Uterus (tissue), 4 donors: ENCODE results near the gene TPCN1. TPM values are rescaled to one million over a fixed set of nuclear protein-coding genes. Genes with fewer than 3 reads are reported as not detected.

Experiments used
- DNase-seq, 2 donors: peaks; one replicate each; pipeline ENCODE4 v3.0.0-alpha.2; 2019 to 2020
- H3K27ac ChIP-seq, 2 donors: fragments of 200-600 bp; sonication (generic); 1 replicate in 1 of 2; 2 replicates in 1 of 2; pipeline ENCODE4 v1.5.1; 2016 to 2018
- H3K27me3 ChIP-seq, 2 donors: fragments of 200-600 bp; sonication (generic); one replicate each; pipeline ENCODE4 v1.5.1; 2018 to 2019; ENCODE audit warnings: control low read depth in 1 of 2
- H3K36me3 ChIP-seq, 2 donors: fragments of 200-600 bp; sonication (generic); one replicate each; pipeline ENCODE4 v1.5.1; 2019; ENCODE audit warnings: control low read depth in 1 of 2
- H3K4me1 ChIP-seq, 2 donors: fragments of 200-600 bp; sonication (generic); one replicate each; pipeline ENCODE4 v1.5.1; 2018 to 2019; ENCODE audit warnings: control low read depth in 1 of 2
- H3K4me3 ChIP-seq, 2 donors: fragments of 200-600 bp; sonication (generic); 1 replicate in 1 of 2; 2 replicates in 1 of 2; pipeline ENCODE4 v1.5.1; 2018 to 2019; ENCODE audit warnings: mild to moderate bottlenecking in 1 of 2
- H3K9me3 ChIP-seq, 2 donors: fragments of 200-600 bp; sonication (generic); one replicate each; pipeline ENCODE4 v1.5.1; 2019; ENCODE audit warnings: control low read depth in 1 of 2
- POLR2A ChIP-seq, 2 donors: fragments of 450-650 bp; IDR thresholded peaks; one replicate each; pipeline ENCODE4 v1.6.1; 2016; ENCODE audit warnings: antibody characterized with exemption in 2 of 2, mild to moderate bottlenecking in 1 of 2, moderate library complexity in 1 of 2
- intact Hi-C: fragments of 100-400 bp; cut with DNase I; formaldehyde crosslinking; loops from one replicate; pipeline ENCODE4 v1.15.1; 2023; ENCODE audit warnings: low total_unique reads
- total RNA-seq, 4 donors: library from RNA; depleted of rRNA in 3 of 4; stranded (reverse); fragments of >200 nt in 3 of 4; gene quantifications; one replicate each; pipeline versions ENCODE4 v1.1.0 to v1.2.4, GENCODE V29; 2014 to 2023
- TF ChIP-seq, protein P1 (sequence below), 4 experiments: fragments of 200-600 bp in 2 of 4; fragments of 450-650 bp in 2 of 4; sonication (generic) in 2 of 4; IDR thresholded peaks; one replicate each; pipeline ENCODE4 v1.5.1; 2016 to 2019; ENCODE audit warnings: antibody characterized with exemption in 4 of 4, mild to moderate bottlenecking in 2 of 4, moderate library complexity in 1 of 4
- donor health status: DM: yes; HTN: yes; CAD: no.

Gene TPCN1
- total RNA-seq, 4 donors from 2014 or later = 21.4 to 79.8 (median 52.9) TPM

DNA sequence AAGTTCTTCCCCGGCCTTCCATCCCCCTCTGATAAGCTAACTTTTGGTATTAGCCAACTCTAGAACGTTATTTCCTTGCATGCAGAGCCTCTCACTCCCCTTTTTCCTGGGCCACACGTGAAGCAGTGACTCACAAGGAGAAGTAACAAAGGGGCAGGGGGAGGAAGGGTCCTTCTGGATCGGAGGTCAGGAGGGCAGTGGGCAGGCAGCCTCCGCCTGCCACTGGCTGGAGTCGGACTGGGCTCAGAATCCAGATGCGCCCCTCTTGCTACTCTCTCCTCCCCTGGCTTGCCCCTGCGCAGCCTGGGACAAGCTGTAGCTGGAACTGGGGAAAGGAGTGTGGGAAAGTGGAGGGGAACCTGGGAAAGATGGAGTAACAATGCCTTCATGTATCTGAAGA lies 55.0 kb downstream of the TPCN1 start:
- Histone ChIP-seq H3K9me3 (no peaks in the 10 kb centered on the region), H3K4me1 (peaks cover 0 to 13% of the 10 kb centered on the region in 2 donors), H3K36me3 (no peaks in the 10 kb centered on the region), H3K27ac (no peak overlapping the region), H3K27me3 (no peaks in the 10 kb centered on the region), H3K4me3 (no peak overlapping the region)
- DNase-seq = no peak
- TF ChIP-seq POLR2A (IDR thresholded peaks at IDR 0.05) = no peak
- TF ChIP-seq, protein P1, sequence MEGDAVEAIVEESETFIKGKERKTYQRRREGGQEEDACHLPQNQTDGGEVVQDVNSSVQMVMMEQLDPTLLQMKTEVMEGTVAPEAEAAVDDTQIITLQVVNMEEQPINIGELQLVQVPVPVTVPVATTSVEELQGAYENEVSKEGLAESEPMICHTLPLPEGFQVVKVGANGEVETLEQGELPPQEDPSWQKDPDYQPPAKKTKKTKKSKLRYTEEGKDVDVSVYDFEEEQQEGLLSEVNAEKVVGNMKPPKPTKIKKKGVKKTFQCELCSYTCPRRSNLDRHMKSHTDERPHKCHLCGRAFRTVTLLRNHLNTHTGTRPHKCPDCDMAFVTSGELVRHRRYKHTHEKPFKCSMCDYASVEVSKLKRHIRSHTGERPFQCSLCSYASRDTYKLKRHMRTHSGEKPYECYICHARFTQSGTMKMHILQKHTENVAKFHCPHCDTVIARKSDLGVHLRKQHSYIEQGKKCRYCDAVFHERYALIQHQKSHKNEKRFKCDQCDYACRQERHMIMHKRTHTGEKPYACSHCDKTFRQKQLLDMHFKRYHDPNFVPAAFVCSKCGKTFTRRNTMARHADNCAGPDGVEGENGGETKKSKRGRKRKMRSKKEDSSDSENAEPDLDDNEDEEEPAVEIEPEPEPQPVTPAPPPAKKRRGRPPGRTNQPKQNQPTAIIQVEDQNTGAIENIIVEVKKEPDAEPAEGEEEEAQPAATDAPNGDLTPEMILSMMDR (IDR thresholded peaks at IDR 0.05) = no peak
- intact Hi-C loops = no loop called here

DNA sequence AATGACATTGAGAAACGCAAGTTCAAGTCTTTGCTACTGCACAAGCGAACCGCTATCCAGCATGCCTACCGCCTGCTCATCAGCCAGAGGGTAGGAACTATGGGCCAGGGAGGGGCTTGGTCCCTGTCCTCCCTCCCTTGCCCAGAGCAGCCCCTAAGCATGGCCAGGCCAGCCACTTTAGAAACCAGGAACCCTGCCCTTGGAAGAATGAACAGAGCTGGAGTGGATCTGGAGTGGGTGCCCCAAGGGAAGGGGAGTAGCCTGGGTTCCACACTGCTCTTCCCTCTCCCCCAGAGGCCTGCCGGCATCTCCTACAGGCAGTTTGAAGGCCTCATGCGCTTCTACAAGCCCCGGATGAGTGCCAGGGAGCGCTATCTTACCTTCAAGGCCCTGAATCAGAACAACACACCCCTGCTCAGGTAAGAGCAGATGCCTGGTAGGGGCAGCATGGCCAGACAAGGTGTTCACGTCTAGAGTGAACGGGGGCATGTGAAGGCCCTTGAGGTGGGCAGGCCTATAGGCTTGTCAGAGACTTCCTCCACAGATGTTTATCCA lies 55.8 kb downstream of the TPCN1 start:
- Histone ChIP-seq H3K9me3 (no peaks in the 10 kb centered on the region), H3K36me3 (no peaks in the 10 kb centered on the region), H3K4me3 (no peak overlapping the region), H3K27ac (no peak overlapping the region), H3K4me1 (peaks cover 0 to 10% of the 10 kb centered on the region in 2 donors), H3K27me3 (no peaks in the 10 kb centered on the region)
- intact Hi-C loops = no loop called here
- TF ChIP-seq, protein P1 (IDR thresholded peaks at IDR 0.05) = no peak
- no peak for TF ChIP-seq POLR2A (IDR thresholded peaks at IDR 0.05)
- DNase-seq = no peak

DNA sequence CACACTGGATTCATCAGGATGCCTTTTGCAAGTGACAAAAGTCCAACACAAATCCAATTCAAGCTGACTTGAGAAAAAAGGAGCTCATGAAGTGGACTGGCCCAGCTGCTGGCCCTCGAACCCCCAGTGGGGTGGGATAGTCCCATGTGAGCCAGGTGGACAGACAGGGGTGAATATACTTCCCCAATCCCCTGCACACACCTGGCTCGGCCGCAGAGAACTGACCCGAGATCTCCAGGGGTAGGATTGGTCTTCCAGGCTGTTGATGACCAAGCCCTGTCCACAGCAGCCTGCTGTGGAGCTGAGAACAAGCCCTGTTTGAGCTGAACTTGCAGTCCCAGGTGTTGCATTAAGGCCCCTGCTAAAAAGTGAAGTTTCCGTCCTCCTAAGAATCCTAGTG lies 56.2 kb downstream of the TPCN1 start:
- no peaks in the 10 kb centered on the region for H3K27me3 ChIP-seq
- H3K27ac ChIP-seq = no peak overlapping the region
- TF ChIP-seq, protein P1 (IDR thresholded peaks at IDR 0.05) = no peak
- TF ChIP-seq POLR2A (IDR thresholded peaks at IDR 0.05) = no peak
- H3K9me3 ChIP-seq = no peaks in the 10 kb centered on the region
- H3K4me1 ChIP-seq = peaks cover 0 to 7% of the 10 kb centered on the region in 2 donors
- intact Hi-C loops = no loop called here
- no peak for DNase-seq
- no peaks in the 10 kb centered on the region for H3K36me3 ChIP-seq
- H3K4me3 ChIP-seq = no peak overlapping the region

DNA sequence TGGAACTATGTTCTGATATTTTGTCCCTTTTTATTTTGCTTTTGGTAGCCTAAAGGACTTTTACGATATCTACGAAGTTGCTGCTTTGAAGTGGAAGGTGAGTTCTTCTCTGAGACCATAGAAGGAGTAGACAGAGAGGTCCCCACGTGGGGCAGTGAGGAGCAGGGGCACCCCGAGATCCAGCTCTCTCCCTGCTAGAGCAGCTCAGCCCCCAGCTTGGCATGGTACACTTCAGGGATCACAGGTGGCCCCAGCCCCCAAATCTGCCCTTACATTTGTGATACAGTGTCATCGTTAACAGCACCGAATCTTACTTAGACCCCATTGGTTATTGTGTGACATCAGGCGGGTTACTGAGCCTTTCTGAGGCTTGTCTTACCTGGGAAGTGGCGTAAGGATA lies 56.9 kb downstream of the TPCN1 start:
- Histone ChIP-seq H3K4me1 (peaks cover 0 to 3% of the 10 kb centered on the region in 2 donors), H3K9me3 (no peaks in the 10 kb centered on the region), H3K36me3 (no peaks in the 10 kb centered on the region), H3K27ac (no peak overlapping the region), H3K4me3 (no peak overlapping the region), H3K27me3 (no peaks in the 10 kb centered on the region)
- TF ChIP-seq POLR2A (IDR thresholded peaks at IDR 0.05) = no peak
- TF ChIP-seq, protein P1 (IDR thresholded peaks at IDR 0.05) = no peak
- DNase-seq = no peak
- intact Hi-C loops = no loop called here

DNA sequence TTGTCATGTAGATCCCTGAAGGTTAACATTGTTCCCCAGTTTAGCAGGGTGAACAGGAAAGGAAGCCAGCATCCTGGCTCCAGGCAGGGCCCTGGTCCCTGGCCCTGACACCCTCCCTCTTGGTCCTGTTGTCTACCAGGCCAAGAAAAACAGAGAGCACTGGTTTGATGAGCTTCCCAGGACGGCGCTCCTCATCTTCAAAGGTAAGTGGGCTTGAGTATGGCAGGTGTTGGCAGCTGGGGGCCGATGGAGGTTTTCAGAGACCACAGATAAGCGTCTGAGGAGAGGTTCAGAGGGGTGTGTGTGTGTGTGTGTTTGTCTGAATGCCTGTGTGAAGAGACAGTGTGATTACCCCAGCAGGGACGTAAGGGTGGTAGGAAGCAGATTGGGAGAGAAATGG lies 57.4 kb downstream of the TPCN1 start:
- Histone ChIP-seq H3K9me3 (no peaks in the 10 kb centered on the region), H3K36me3 (no peaks in the 10 kb centered on the region), H3K4me1 (no peaks in the 10 kb centered on the region), H3K27me3 (no peaks in the 10 kb centered on the region), H3K27ac (no peak overlapping the region), H3K4me3 (no peak overlapping the region)
- no peak for DNase-seq
- intact Hi-C loops = no loop called here
- TF ChIP-seq, protein P1 (IDR thresholded peaks at IDR 0.05) = no peak
- TF ChIP-seq POLR2A (IDR thresholded peaks at IDR 0.05) = no peak
